Measurements from ENCODE around the gene TMEM178A. TPM values are rescaled to one million over a fixed set of nuclear protein-coding genes. Genes with fewer than 3 reads are reported as not detected.

Gene TMEM178A
- polyA plus RNA-seq, 3 donors: 0.15 TPM; not detected in 2

DNA sequence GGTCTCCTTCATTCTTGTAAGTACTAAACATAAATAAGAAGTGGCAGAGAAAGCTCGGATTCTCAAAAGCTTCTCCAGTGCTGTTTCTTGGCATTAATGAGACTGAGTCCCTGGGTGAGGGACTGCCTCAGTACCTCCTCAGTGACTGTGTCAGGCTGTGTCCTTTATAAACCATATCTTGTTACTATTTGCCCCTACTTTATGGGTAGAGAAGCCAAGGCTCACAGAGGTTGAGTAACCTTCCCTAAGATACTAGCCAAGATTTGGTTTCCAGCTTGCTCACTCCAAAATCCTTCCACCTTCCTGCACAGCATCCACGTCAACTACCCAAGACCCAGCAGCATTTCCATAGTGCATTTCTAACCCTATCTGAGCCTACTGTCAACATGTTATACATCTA lies 57.8 kb downstream of the TMEM178A start:
- Mint-ChIP-seq H3K27me3 (ENCODE audit: low read depth in 3 of 3) (peaks cover 0 to 4% (median 0%) of the 10 kb centered on the region in 3 donors), H3K4me1 (peaks cover 2% of the 10 kb centered on the region), H3K9me3 (peaks cover 0 to 2% (median 0%) of the 10 kb centered on the region in 7 donors), H3K4me3 (no peak overlapping the region), H3K27ac (no peak overlapping the region), H3K36me3 (no peaks in the 10 kb centered on the region)
- 100% methylated on average over 1 of the region's 2 CpGs for WGBS (ENCODE audit: insufficient coverage)
- Histone ChIP-seq H3K79me2 (ENCODE audit: insufficient read depth, low read length) (no peaks in the 10 kb centered on the region), H3K4me1 (ENCODE audit: control insufficient read depth in 1 of 2, insufficient read depth in 2 of 2, low read length in 2 of 2) (no peaks in the 10 kb centered on the region), H3K4me3 (replicated peaks in 1 of 3; ENCODE audit: low read depth in 2 of 3, low read length in 3 of 3) (no peak overlapping the region), H3K36me3 (replicated peaks in 1 of 2; ENCODE audit: control insufficient read depth in 1 of 2, insufficient read depth in 2 of 2, low read length in 2 of 2) (no peaks in the 10 kb centered on the region), H3K27ac (ENCODE audit: low read depth in 1 of 2, low read length in 2 of 2) (no peak overlapping the region), H2AFZ (ENCODE audit: insufficient read depth, low read depth, low read length, poor library complexity, severe bottlenecking) (no peak overlapping the region), H3K9me3 (replicated peaks in 1 of 2; ENCODE audit: control insufficient read depth in 1 of 2, insufficient read depth in 1 of 2, low read length in 2 of 2) (no peaks in the 10 kb centered on the region), H4K20me1 (ENCODE audit: insufficient read depth, low read length) (no peaks in the 10 kb centered on the region), H3K4me2 (replicated peaks; ENCODE audit: extremely low read depth, low read length, poor library complexity, severe bottlenecking) (no peak overlapping the region), H3K27me3 (ENCODE audit: control insufficient read depth in 2 of 2, insufficient read depth in 2 of 2, low read length in 2 of 2) (no peaks in the 10 kb centered on the region), H3K9ac (ENCODE audit: insufficient read depth, low read length, poor library complexity, severe bottlenecking) (no peak overlapping the region)
- TF ChIP-seq, protein P1, sequence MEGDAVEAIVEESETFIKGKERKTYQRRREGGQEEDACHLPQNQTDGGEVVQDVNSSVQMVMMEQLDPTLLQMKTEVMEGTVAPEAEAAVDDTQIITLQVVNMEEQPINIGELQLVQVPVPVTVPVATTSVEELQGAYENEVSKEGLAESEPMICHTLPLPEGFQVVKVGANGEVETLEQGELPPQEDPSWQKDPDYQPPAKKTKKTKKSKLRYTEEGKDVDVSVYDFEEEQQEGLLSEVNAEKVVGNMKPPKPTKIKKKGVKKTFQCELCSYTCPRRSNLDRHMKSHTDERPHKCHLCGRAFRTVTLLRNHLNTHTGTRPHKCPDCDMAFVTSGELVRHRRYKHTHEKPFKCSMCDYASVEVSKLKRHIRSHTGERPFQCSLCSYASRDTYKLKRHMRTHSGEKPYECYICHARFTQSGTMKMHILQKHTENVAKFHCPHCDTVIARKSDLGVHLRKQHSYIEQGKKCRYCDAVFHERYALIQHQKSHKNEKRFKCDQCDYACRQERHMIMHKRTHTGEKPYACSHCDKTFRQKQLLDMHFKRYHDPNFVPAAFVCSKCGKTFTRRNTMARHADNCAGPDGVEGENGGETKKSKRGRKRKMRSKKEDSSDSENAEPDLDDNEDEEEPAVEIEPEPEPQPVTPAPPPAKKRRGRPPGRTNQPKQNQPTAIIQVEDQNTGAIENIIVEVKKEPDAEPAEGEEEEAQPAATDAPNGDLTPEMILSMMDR (IDR thresholded peaks at IDR 0.05): no peak
- no peak for DNase-seq
- intact Hi-C loops (cut with micrococcal nuclease): no loop called here

DNA sequence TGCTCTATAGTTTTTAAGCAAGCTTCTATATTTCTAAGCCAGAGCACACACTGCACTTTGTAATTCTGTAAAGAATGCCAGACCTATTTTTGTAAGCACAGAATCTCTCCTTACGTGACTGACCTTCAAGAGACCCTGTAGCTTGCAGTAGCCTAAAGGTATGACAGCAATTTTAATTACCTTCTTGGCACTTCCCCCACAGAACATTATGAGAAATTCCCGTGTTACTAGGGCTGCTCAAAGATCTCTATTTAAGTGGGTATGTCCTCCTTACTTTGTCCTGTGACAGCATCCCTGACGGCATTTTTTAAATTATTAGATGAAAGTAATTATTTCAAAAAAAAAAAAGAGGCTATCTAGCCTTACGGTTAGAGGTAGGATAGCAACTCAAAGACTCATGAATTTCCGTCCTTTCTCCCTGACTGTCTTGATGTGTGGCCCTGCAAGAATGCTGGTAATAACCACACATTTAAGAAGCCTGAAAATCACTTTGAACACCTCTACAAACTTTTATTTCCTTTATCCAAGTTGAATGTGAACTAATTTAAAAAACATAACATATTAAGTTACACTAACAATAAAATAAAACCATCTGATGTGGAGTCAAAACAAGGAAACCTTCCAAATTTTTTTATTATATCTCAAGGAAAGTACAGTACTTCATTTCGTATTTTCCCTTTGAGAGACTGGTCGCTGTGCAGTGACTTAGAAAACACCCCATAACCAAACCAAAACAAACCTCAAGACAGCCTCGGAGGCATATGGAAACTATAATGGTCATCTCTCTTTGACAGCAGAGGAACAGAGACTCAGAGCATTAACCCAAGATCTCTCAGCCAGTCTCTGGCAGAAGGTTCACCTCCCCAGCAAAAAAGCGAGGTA lies 58.5 kb downstream of the TMEM178A start:
- 93% methylated on average over 3 of the region's 9 CpGs for WGBS (ENCODE audit: insufficient coverage)
- Histone ChIP-seq H3K36me3 (replicated peaks in 1 of 2; ENCODE audit: control insufficient read depth in 1 of 2, insufficient read depth in 2 of 2, low read length in 2 of 2) (no peaks in the 10 kb centered on the region), H3K4me3 (replicated peaks in 1 of 3; ENCODE audit: low read depth in 2 of 3, low read length in 3 of 3) (no peak overlapping the region), H3K4me2 (replicated peaks; ENCODE audit: extremely low read depth, low read length, poor library complexity, severe bottlenecking) (no peak overlapping the region), H3K4me1 (ENCODE audit: control insufficient read depth in 1 of 2, insufficient read depth in 2 of 2, low read length in 2 of 2) (no peaks in the 10 kb centered on the region), H2AFZ (ENCODE audit: insufficient read depth, low read depth, low read length, poor library complexity, severe bottlenecking) (no peak overlapping the region), H3K27me3 (ENCODE audit: control insufficient read depth in 2 of 2, insufficient read depth in 2 of 2, low read length in 2 of 2) (no peaks in the 10 kb centered on the region), H3K9ac (ENCODE audit: insufficient read depth, low read length, poor library complexity, severe bottlenecking) (no peak overlapping the region), H3K27ac (ENCODE audit: low read depth in 1 of 2, low read length in 2 of 2) (no peak overlapping the region), H3K9me3 (replicated peaks in 1 of 2; ENCODE audit: control insufficient read depth in 1 of 2, insufficient read depth in 1 of 2, low read length in 2 of 2) (no peaks in the 10 kb centered on the region), H3K79me2 (ENCODE audit: insufficient read depth, low read length) (no peaks in the 10 kb centered on the region), H4K20me1 (ENCODE audit: insufficient read depth, low read length) (no peaks in the 10 kb centered on the region)
- Mint-ChIP-seq H3K4me3 (no peak overlapping the region), H3K9me3 (peaks cover 0 to 2% (median 0%) of the 10 kb centered on the region in 7 donors), H3K27me3 (ENCODE audit: low read depth in 3 of 3) (peaks cover 0 to 4% (median 0%) of the 10 kb centered on the region in 3 donors), H3K4me1 (peaks cover 2% of the 10 kb centered on the region), H3K36me3 (no peaks in the 10 kb centered on the region), H3K27ac (no peak overlapping the region)
- intact Hi-C loops (cut with micrococcal nuclease): no loop called here
- DNase-seq: no peak
- TF ChIP-seq, protein P1 (IDR thresholded peaks at IDR 0.05): no peak
